Testis (tissue), 3 donors: ENCODE measurements around the gene PELI1. TPM values are rescaled to one million over a fixed set of nuclear protein-coding genes. Genes with fewer than 3 reads are reported as not detected.
A peak's percentile ranks its signal among the peaks of the same experiment; 100 is the strongest.
"Not testable (repeated sequence)": the region's sequence is repeated elsewhere in the genome, so short reads cannot be mapped to it uniquely, and the experiment has no call there.

Experiments used
- DNase-seq: peaks from one replicate; pipeline ENCODE4 v3.0.0-alpha.2; 2019
- H3K27ac ChIP-seq, 2 donors: fragments of 200-600 bp; sonication (generic); one replicate each; pipeline ENCODE4 v1.5.1; 2019
- H3K27me3 ChIP-seq: fragments of 200-600 bp; sonication (generic); one replicate; pipeline ENCODE4 v1.5.1; 2019
- H3K36me3 ChIP-seq: fragments of 200-600 bp; sonication (generic); one replicate; pipeline ENCODE4 v1.5.1; 2017; ENCODE audit warnings: low read depth; ENCODE audit errors: missing control alignments
- H3K4me1 ChIP-seq: fragments of 200-600 bp; sonication (generic); one replicate; pipeline ENCODE4 v1.5.1; 2019
- H3K4me3 ChIP-seq, 2 donors: fragments of 200-600 bp; sonication (generic); one replicate each; pipeline ENCODE4 v1.5.1; 2017 to 2019
- H3K9me3 ChIP-seq: fragments of 200-600 bp; sonication (generic); one replicate; pipeline ENCODE4 v1.5.1; 2017
- POLR2A ChIP-seq: fragments of 450-650 bp; IDR thresholded peaks from one replicate; pipeline ENCODE4 v1.6.1; 2017; ENCODE audit warnings: antibody characterized with exemption, mild to moderate bottlenecking, moderate library complexity
- WGBS, 2 donors: methylation state at CpG; one replicate each; pipeline ENCODE4 v1.1.5; 2018; 5-methylcytosine and 5-hydroxymethylcytosine counted together
- intact Hi-C: fragments of 100-400 bp; cut with DNase I; formaldehyde crosslinking; loops from one replicate; pipeline ENCODE4 v1.15.1; 2023; ENCODE audit warnings: low total_unique reads
- polyA plus RNA-seq: library from polyadenylated mRNA; stranded (reverse); fragments of 350-450 nt; fragmentation: Illumina TruSeq; extraction: RNeasy Lipid Tissue Mini Kit (QIAGEN cat#74804); gene quantifications from one replicate; pipeline ENCODE4 v1.2.3, GENCODE V29; 2014; ENCODE audit warnings: low read depth, low replicate concordance; ENCODE audit not compliant: insufficient read depth
- total RNA-seq, 2 donors: library from RNA; depleted of rRNA; stranded (reverse); fragments of >200 nt; gene quantifications; one replicate each; pipeline ENCODE4 v1.2.3, GENCODE V29; 2016
- TF ChIP-seq, protein P1 (sequence below), 3 experiments: fragments of 450-650 bp in 2 of 3; fragments of 200-600 bp in 1 of 3; sonication (generic) in 1 of 3; IDR thresholded peaks; one replicate each; pipeline ENCODE4 v1.5.1; 2016 to 2019; ENCODE audit warnings: antibody characterized with exemption in 3 of 3, mild to moderate bottlenecking in 2 of 3, moderate library complexity in 1 of 3

PELI1 gene
- total and polyA plus RNA-seq, 3 donors from 2014 or later: 22.4 to 48.0 (median 40.9) TPM

- WGBS, 2 donors: 94 to 95% methylated on average over 3 of the region's 3 CpGs
- Histone ChIP-seq H3K4me3 (no peak overlapping the region), H3K27ac (no peak overlapping the region), H3K36me3 (no peaks in the 10 kb centered on the region), H3K9me3 (no peaks in the 10 kb centered on the region), H3K4me1 (no peaks in the 10 kb centered on the region), H3K27me3 (no peaks in the 10 kb centered on the region)
- TF ChIP-seq, protein P1, sequence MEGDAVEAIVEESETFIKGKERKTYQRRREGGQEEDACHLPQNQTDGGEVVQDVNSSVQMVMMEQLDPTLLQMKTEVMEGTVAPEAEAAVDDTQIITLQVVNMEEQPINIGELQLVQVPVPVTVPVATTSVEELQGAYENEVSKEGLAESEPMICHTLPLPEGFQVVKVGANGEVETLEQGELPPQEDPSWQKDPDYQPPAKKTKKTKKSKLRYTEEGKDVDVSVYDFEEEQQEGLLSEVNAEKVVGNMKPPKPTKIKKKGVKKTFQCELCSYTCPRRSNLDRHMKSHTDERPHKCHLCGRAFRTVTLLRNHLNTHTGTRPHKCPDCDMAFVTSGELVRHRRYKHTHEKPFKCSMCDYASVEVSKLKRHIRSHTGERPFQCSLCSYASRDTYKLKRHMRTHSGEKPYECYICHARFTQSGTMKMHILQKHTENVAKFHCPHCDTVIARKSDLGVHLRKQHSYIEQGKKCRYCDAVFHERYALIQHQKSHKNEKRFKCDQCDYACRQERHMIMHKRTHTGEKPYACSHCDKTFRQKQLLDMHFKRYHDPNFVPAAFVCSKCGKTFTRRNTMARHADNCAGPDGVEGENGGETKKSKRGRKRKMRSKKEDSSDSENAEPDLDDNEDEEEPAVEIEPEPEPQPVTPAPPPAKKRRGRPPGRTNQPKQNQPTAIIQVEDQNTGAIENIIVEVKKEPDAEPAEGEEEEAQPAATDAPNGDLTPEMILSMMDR (IDR thresholded peaks at IDR 0.05): no peak
- no peak for TF ChIP-seq POLR2A
- DNase-seq: no peak
- intact Hi-C loops: no loop called here
Measured at GRCh38 chr2:64106481-64106880, 37.7 kb downstream of the PELI1 start.

- Histone ChIP-seq H3K9me3 (no peaks in the 10 kb centered on the region), H3K4me1 (no peaks in the 10 kb centered on the region), H3K27ac (peak overlapping the region in 1 of 2 donors; percentile 13), H3K36me3 (no peaks in the 10 kb centered on the region), H3K4me3 (no peak overlapping the region), H3K27me3 (no peaks in the 10 kb centered on the region)
- no peak for DNase-seq
- 83 to 89% methylated on average over 5 of the region's 5 CpGs for WGBS, 2 donors
- intact Hi-C loops: no loop called here
- no peak for TF ChIP-seq POLR2A
- TF ChIP-seq, protein P1 (IDR thresholded peaks at IDR 0.05): no peak
Measured at GRCh38 chr2:64105670-64106461, 38.4 kb downstream of the PELI1 start.

DNA sequence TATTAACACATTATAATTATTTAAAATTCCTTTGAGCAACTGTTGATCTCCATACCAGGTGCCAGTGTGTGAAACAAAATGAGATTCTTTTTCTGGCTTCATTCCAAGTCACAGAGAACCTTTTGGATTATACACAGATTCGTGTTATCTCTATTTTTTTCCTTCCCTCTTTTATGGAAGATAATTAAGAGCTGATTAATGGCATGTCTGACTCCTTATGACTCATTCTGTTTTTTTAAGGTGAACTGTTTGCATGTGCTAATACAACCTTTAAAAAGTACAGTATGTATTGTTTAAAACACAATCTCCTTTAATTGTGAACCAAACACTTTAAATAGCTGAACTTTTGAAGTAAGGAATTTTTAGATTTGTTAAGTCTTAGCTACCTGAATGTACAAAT is 39.3 kb downstream of the PELI1 start:
- Histone ChIP-seq H3K9me3 (no peaks in the 10 kb centered on the region), H3K4me1 (no peaks in the 10 kb centered on the region), H3K27me3 (no peaks in the 10 kb centered on the region), H3K36me3 (no peaks in the 10 kb centered on the region), H3K27ac (no peak overlapping the region), H3K4me3 (no peak overlapping the region)
- 43 to 46% methylated on average over 1 of the region's 1 CpG for WGBS, 2 donors
- DNase-seq: no peak
- TF ChIP-seq POLR2A: no peak
- TF ChIP-seq, protein P1 (IDR thresholded peaks at IDR 0.05): no peak
- intact Hi-C loops: no loop called here

DNA sequence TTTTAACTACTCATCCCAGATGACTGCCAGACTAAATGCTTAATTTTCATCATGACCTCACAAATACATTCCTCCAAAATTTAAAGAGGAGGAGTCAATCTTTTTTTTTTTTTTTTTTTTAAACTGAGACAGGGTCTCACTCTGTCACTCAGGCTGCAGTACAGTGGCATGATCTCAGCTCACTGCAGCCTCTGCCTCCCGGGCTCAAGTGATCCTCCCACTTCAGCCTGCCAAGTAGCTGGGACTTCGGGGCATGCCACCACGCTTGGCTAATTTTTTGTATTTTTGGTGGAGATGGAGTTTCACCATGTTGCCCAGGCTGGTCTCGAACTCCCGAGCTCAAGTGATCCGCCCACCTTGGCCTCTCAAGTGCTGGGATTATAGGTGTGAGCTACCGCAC is 41.5 kb downstream of the PELI1 start:
- H3K27me3 ChIP-seq, H3K9me3 ChIP-seq, DNase-seq, H3K4me1 ChIP-seq, intact Hi-C loops, H3K36me3 ChIP-seq, H3K27ac ChIP-seq, H3K4me3 ChIP-seq: not testable (repeated sequence)
- 73 to 89% methylated on average over 7 of the region's 7 CpGs for WGBS, 2 donors

- Histone ChIP-seq H3K27ac (peak overlapping the region in 1 of 2 donors; percentile 14), H3K4me1 (no peaks in the 10 kb centered on the region), H3K36me3 (no peaks in the 10 kb centered on the region), H3K27me3 (no peaks in the 10 kb centered on the region), H3K4me3 (no peak overlapping the region), H3K9me3 (no peaks in the 10 kb centered on the region)
- TF ChIP-seq POLR2A: no peak
- TF ChIP-seq, protein P1 (IDR thresholded peaks at IDR 0.05): no peak
- DNase-seq: no peak
- intact Hi-C loops: no loop called here
Measured at GRCh38 chr2:64101141-64101591, 43.1 kb downstream of the PELI1 start.

DNA sequence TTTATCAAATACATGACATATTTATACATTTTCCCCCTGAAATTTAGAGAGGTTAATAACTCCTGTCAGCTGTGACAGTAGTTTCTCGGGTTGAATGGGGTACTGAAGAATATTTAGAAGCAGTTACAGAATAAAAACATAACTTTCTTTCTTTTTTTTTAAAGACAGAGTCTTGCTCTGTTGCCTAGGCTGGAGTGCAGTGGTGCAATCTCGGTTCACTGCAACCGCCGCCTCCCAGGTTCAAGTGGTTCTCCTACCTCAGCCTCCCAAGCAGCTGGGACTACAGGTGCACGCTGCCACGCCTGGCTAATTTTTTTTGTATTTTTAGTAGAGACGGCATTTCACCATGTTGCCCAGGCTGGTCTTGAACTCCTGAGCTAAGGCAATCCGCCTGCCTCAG is 43.6 kb downstream of the PELI1 start:
- peak overlapping the region in 1 of 2 donors; percentile 14 for H3K27ac ChIP-seq
- intact Hi-C loops, H3K4me3 ChIP-seq, H3K9me3 ChIP-seq, H3K36me3 ChIP-seq, H3K27me3 ChIP-seq, DNase-seq, H3K4me1 ChIP-seq: not testable (repeated sequence)
- 87 to 88% methylated on average over 8 of the region's 8 CpGs for WGBS, 2 donors
